HEK293 (cell line): ENCODE results near the gene NMNAT2.

ENCODE experiments used
- CTCF ChIA-PET: fragments of 350-600 bp; formaldehyde crosslinking; extraction: SDS; loops from one replicate; lab custom pipeline; 2021; ENCODE audit warnings: antibody characterized with exemption; lab: Yijun Ruan, JAX
- POLR2A ChIA-PET: fragments of 300-600 bp; formaldehyde crosslinking; extraction: SDS; loops from one replicate; lab custom pipeline; 2020; ENCODE audit warnings: antibody characterized with exemption, inconsistent platforms; lab: Yijun Ruan, JAX
- H3K27ac ChIP-seq: fragments of 200-500 bp; sonication (Bioruptor generic); 2 replicates; pipeline ENCODE4 v1.5.1; 2014; ENCODE audit warnings: low read depth, low read length, control low read depth, inconsistent platforms; ENCODE audit errors: extremely low read depth
- H3K36me3 ChIP-seq, 2 experiments: fragments of 200-500 bp in 1 of 2; sonication (Bioruptor generic) in 1 of 2; 1 replicate in 1 of 2; 2 replicates in 1 of 2; pipeline ENCODE4 v1.5.1; 2014 to 2017; ENCODE audit warnings: inconsistent platforms in 2 of 2, low read length in 2 of 2; ENCODE audit not compliant: control insufficient read depth in 2 of 2, insufficient read depth in 1 of 2
- H3K4me1 ChIP-seq: fragments of 200-500 bp; sonication (Bioruptor generic); 2 replicates; pipeline ENCODE4 v1.5.1; 2014; ENCODE audit warnings: mild to moderate bottlenecking, low read length, inconsistent platforms; ENCODE audit not compliant: control insufficient read depth, insufficient read depth
- H3K4me3 ChIP-seq: 2 replicates; pipeline ENCODE4 v1.5.1; 2011; ENCODE audit warnings: low read depth, mild to moderate bottlenecking, control low read depth, low read length, moderate library complexity
- H3K9me3 ChIP-seq: fragments of 200-500 bp; sonication (Bioruptor generic); 2 replicates; pipeline ENCODE4 v1.5.1; 2014; ENCODE audit warnings: low read depth, low read length, inconsistent platforms; ENCODE audit not compliant: control insufficient read depth, insufficient read depth
- GFI1B ChIP-seq: fragments of 450-650 bp; formaldehyde crosslinking; IDR thresholded peaks from 2 replicates; pipeline ENCODE4 v1.5.1; 2016; ENCODE audit warnings: missing biosample characterization, missing genetic modification characterization
- GLI2 ChIP-seq: fragments of 450-650 bp; formaldehyde crosslinking; IDR thresholded peaks from 2 replicates; pipeline ENCODE4; 2017; ENCODE audit warnings: missing biosample characterization, missing genetic modification characterization, low read depth, borderline replicate concordance
- GLI4 ChIP-seq: fragments of 450-650 bp; formaldehyde crosslinking; IDR thresholded peaks from 2 replicates; pipeline ENCODE4 v1.5.1; 2016; ENCODE audit warnings: missing biosample characterization, missing genetic modification characterization
- HOXC10 ChIP-seq: sonication (generic); formaldehyde crosslinking; IDR thresholded peaks from 2 replicates; pipeline ENCODE4 v1.8.1; 2023; ENCODE audit warnings: mild to moderate bottlenecking, missing genetic modification reagents
- KLF9 ChIP-seq: fragments of 450-650 bp; formaldehyde crosslinking; IDR thresholded peaks from 2 replicates; pipeline ENCODE4 v1.5.1; 2016; ENCODE audit warnings: missing biosample characterization, missing genetic modification characterization, low read depth
- SCRT1 ChIP-seq: fragments of 450-650 bp; formaldehyde crosslinking; IDR thresholded peaks from 2 replicates; pipeline ENCODE4 v1.5.1; 2016; ENCODE audit warnings: missing biosample characterization, missing genetic modification characterization, borderline replicate concordance
- ZBTB17 ChIP-seq: fragments of 450-650 bp; formaldehyde crosslinking; IDR thresholded peaks from 2 replicates; pipeline ENCODE4 v1.5.1; 2016; ENCODE audit warnings: missing biosample characterization, missing genetic modification characterization
- ZBTB21 ChIP-seq: fragments of 450-650 bp; formaldehyde crosslinking; IDR thresholded peaks from 2 replicates; pipeline ENCODE4 v1.5.1; 2017; ENCODE audit warnings: missing biosample characterization, missing genetic modification characterization
- ZNF114 ChIP-seq: fragments of 450-650 bp; formaldehyde crosslinking; IDR thresholded peaks from 2 replicates; pipeline ENCODE4 v1.5.0; 2017; ENCODE audit warnings: missing biosample characterization, missing genetic modification characterization
- ZNF184 ChIP-seq: fragments of 450-650 bp; IDR thresholded peaks from 2 replicates; pipeline ENCODE4 v1.5.1; 2018; ENCODE audit warnings: missing biosample characterization, mild to moderate bottlenecking, missing genetic modification characterization
- ZNF48 ChIP-seq: fragments of 450-650 bp; formaldehyde crosslinking; IDR thresholded peaks from 2 replicates; pipeline ENCODE4 v1.5.1; 2016; ENCODE audit warnings: missing biosample characterization, missing genetic modification characterization
- ZNF549 ChIP-seq: fragments of 450-650 bp; IDR thresholded peaks from 2 replicates; pipeline ENCODE4 v1.5.1; 2018; ENCODE audit warnings: missing biosample characterization, missing genetic modification characterization, mild to moderate bottlenecking, inconsistent platforms, moderate library complexity
- ZNF664 ChIP-seq: fragments of 450-650 bp; formaldehyde crosslinking; IDR thresholded peaks from 2 replicates; pipeline ENCODE4 v1.5.1; 2016; ENCODE audit warnings: missing biosample characterization, missing genetic modification characterization
- ZNF830 ChIP-seq: fragments of 450-650 bp; IDR thresholded peaks from 2 replicates; pipeline ENCODE4 v1.5.0; 2018; ENCODE audit warnings: missing biosample characterization, missing genetic modification characterization, low read depth, mild to moderate bottlenecking, moderate library complexity
- TF ChIP-seq, protein P1 (sequence below): fragments of 450-650 bp; IDR thresholded peaks from 2 replicates; pipeline ENCODE4 v1.5.1; 2018; ENCODE audit warnings: missing biosample characterization, mild to moderate bottlenecking, missing genetic modification characterization
- TF ChIP-seq, protein P2 (sequence below): fragments of 450-650 bp; formaldehyde crosslinking; conservative IDR thresholded peaks from 2 replicates; pipeline ENCODE4 v1.5.1; 2016; ENCODE audit warnings: low read depth, missing biosample characterization, missing genetic modification characterization
- TF ChIP-seq, protein P3 (sequence below): fragments of 450-650 bp; formaldehyde crosslinking; IDR thresholded peaks from 2 replicates; pipeline ENCODE4 v1.5.1; 2017; ENCODE audit warnings: missing biosample characterization, missing genetic modification characterization

Gene NMNAT2

DNA sequence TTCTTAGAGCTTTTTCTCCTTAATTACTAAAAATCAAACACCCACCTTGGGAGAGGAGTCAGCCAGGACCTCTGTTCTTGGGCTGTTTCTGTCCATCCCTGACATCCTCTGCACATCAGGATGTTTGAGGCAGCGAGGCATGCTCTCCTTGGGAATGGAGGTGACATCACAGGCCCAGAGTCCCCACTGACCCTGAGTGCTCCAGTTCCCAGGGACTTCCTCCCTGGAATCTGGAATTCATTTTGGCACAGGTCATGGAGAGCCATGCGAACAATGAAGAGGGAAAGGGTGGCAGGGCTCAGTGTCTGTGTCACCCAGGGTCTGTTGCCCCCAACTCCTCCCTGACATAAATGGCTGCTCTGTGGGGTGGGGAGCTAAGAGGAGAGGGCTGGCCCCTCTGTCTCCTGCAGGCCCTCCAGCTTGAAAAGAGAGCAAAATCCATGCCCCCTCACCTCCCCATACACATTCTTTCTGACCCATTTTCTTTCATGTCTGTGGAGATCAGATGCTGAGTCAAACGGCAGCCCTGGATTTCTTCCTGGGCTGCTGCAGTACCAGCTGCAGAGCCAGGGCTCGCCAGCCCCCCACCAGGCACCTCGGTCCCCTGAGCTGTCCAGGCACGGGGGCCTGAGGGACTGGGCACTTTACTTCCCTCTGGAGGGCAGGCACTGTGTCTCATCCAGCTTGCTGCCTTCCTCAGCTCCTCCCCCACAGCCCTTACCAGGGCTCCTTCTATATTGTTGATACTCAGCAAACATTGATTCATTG, 102.0 kb downstream of the NMNAT2 start (continued):
- TF ChIP-seq, protein P1, sequence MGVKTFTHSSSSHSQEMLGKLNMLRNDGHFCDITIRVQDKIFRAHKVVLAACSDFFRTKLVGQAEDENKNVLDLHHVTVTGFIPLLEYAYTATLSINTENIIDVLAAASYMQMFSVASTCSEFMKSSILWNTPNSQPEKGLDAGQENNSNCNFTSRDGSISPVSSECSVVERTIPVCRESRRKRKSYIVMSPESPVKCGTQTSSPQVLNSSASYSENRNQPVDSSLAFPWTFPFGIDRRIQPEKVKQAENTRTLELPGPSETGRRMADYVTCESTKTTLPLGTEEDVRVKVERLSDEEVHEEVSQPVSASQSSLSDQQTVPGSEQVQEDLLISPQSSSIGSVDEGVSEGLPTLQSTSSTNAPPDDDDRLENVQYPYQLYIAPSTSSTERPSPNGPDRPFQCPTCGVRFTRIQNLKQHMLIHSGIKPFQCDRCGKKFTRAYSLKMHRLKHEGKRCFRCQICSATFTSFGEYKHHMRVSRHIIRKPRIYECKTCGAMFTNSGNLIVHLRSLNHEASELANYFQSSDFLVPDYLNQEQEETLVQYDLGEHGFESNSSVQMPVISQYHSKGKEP (tag by site-specific recombination) = no peak
- TF ChIP-seq HOXC10 (CRISPR knock-in tag) = no peak
- TF ChIP-seq ZNF114 = no peak
- no peak for TF ChIP-seq GFI1B (tag by site-specific recombination)
- TF ChIP-seq GLI4 = no peak
- no peak for TF ChIP-seq ZNF664

DNA sequence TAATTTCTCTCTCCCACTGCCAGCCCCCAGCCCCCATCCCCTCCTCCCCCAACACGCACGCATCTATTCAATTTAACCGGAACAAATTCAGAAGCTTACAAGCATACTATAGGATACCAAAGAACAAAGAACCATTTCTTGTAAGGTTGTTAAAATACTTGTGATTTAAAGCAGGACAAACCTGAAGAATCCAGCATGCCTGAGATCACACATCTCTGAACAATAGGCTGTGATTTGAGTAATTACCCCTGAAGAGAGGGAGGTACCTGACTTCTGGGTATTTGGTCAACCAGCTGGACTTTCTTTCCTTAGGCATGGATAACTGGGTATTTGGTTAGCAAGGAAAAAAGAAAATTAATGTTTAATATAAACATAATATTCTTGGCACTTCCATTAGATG, 105.1 kb downstream of the NMNAT2 start:
- TF ChIP-seq SCRT1 (no peak), ZNF549 (no peak), ZNF830 (tag by site-specific recombination) (no peak), ZNF48 (tag by site-specific recombination) (no peak), ZBTB21 (tag by site-specific recombination) (no peak), ZNF114 (no peak), GLI2 (tag by site-specific recombination) (no peak), KLF9 (tag by site-specific recombination) (no peak), ZBTB17 (tag by site-specific recombination) (no peak), ZNF184 (tag by site-specific recombination) (no peak)
- TF ChIP-seq, protein P2, sequence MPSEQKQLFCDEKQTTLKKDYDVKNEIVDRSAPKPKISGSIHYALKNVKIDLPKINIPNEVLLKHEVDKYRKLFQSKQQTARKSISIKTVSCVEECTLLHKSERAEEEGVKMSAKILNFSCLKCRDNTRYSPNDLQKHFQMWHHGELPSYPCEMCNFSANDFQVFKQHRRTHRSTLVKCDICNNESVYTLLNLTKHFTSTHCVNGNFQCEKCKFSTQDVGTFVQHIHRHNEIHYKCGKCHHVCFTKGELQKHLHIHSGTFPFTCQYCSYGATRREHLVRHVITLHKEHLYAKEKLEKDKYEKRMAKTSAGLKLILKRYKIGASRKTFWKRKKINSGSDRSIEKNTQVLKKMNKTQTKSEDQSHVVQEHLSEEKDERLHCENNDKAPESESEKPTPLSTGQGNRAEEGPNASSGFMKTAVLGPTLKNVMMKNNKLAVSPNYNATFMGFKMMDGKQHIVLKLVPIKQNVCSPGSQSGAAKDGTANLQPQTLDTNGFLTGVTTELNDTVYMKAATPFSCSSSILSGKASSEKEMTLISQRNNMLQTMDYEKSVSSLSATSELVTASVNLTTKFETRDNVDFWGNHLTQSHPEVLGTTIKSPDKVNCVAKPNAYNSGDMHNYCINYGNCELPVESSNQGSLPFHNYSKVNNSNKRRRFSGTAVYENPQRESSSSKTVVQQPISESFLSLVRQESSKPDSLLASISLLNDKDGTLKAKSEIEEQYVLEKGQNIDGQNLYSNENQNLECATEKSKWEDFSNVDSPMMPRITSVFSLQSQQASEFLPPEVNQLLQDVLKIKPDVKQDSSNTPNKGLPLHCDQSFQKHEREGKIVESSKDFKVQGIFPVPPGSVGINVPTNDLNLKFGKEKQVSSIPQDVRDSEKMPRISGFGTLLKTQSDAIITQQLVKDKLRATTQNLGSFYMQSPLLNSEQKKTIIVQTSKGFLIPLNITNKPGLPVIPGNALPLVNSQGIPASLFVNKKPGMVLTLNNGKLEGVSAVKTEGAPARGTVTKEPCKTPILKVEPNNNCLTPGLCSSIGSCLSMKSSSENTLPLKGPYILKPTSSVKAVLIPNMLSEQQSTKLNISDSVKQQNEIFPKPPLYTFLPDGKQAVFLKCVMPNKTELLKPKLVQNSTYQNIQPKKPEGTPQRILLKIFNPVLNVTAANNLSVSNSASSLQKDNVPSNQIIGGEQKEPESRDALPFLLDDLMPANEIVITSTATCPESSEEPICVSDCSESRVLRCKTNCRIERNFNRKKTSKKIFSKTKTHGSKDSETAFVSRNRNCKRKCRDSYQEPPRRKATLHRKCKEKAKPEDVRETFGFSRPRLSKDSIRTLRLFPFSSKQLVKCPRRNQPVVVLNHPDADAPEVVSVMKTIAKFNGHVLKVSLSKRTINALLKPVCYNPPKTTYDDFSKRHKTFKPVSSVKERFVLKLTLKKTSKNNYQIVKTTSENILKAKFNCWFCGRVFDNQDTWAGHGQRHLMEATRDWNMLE = no peak
- TF ChIP-seq, protein P3, sequence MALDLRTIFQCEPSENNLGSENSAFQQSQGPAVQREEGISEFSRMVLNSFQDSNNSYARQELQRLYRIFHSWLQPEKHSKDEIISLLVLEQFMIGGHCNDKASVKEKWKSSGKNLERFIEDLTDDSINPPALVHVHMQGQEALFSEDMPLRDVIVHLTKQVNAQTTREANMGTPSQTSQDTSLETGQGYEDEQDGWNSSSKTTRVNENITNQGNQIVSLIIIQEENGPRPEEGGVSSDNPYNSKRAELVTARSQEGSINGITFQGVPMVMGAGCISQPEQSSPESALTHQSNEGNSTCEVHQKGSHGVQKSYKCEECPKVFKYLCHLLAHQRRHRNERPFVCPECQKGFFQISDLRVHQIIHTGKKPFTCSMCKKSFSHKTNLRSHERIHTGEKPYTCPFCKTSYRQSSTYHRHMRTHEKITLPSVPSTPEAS (tag by site-specific recombination) = no peak
- ChIA-PET POLR2A (no interaction called here), CTCF (interaction anchor here (0.5 kb wide), 1 partner anchor 177 kb away, joined by 4 read pairs; no protein-coding TSS in a partner anchor)
- H3K4me1 ChIP-seq = no peaks in the 10 kb centered on the region
- H3K27ac ChIP-seq = no peak overlapping the region
- H3K36me3 ChIP-seq = no peaks in the 10 kb centered on the region
- H3K4me3 ChIP-seq = no peak overlapping the region
- no peaks in the 10 kb centered on the region for H3K9me3 ChIP-seq
